ENCODE measurements around the gene HEXD. TPM values are rescaled to one million over a fixed set of nuclear protein-coding genes. Genes with fewer than 3 reads are reported as not detected.

HEXD gene
- total RNA-seq, 4 donors from 2014 or later, result 13.9 to 31.9 (median 19.1) TPM

GRCh38 chr17:82437325-82437668 is 19.1 kb downstream of the HEXD start:
- H3K4me1 ChIP-seq, result peaks cover 0 to 9% (median 0%) of the 10 kb centered on the region in 3 donors
- no peak overlapping the region for H3K4me3 ChIP-seq
- H3K27ac ChIP-seq, result no peak overlapping the region
- no peak for ATAC-seq
- 73% methylated on average over 5 of the region's 18 CpGs; no CpG with 5 or more reads in 1 of the 2 donors for WGBS, 2 donors (ENCODE audit: low coverage in 1 of 2)
- H3K9me3 ChIP-seq, result no peaks in the 10 kb centered on the region
- no peaks in the 10 kb centered on the region for H3K27me3 ChIP-seq
- TF ChIP-seq POLR2AphosphoS5 (IDR thresholded peaks at IDR 0.05), result no peak
- TF ChIP-seq EP300 (IDR thresholded peaks at IDR 0.05), result no peak
- TF ChIP-seq POLR2A (IDR thresholded peaks at IDR 0.05), result no peak
- TF ChIP-seq CTCF (IDR thresholded peaks at IDR 0.05), result no peak
- H3K36me3 ChIP-seq, result peaks cover 0 to 68% of the 10 kb centered on the region in 2 donors

- 92% methylated on average over 2 of the region's 26 CpGs; no CpG with 5 or more reads in 1 of the 2 donors for whole genome bisulfite sequencing, 2 donors (ENCODE audit: low coverage in 1 of 2)
- Histone ChIP-seq H3K4me3 (no peak overlapping the region), H3K4me1 (peaks cover 0 to 9% (median 0%) of the 10 kb centered on the region in 3 donors), H3K27me3 (no peaks in the 10 kb centered on the region), H3K9me3 (no peaks in the 10 kb centered on the region), H3K36me3 (peaks cover 0 to 75% of the 10 kb centered on the region in 2 donors), H3K27ac (no peak overlapping the region)
- TF ChIP-seq POLR2AphosphoS5 (IDR thresholded peaks at IDR 0.05), result no peak
- no peak for TF ChIP-seq EP300 (IDR thresholded peaks at IDR 0.05)
- no peak for TF ChIP-seq POLR2A (IDR thresholded peaks at IDR 0.05)
- no peak for TF ChIP-seq CTCF (IDR thresholded peaks at IDR 0.05)
- ATAC-seq, result no peak
Measured at GRCh38 chr17:82438401-82439193, 20.4 kb downstream of the HEXD start.

- TF ChIP-seq CTCF (IDR thresholded peaks at IDR 0.05) (no peak), EP300 (IDR thresholded peaks at IDR 0.05) (no peak), POLR2A (IDR thresholded peaks at IDR 0.05) (no peak)
- Histone ChIP-seq H3K27ac (no peak overlapping the region), H3K36me3 (peaks cover 0 to 77% of the 10 kb centered on the region in 2 donors), H3K4me3 (no peak overlapping the region), H3K27me3 (no peaks in the 10 kb centered on the region), H3K9me3 (no peaks in the 10 kb centered on the region), H3K4me1 (peaks cover 0 to 9% (median 0%) of the 10 kb centered on the region in 3 donors)
- 92% methylated on average over 5 of the region's 29 CpGs; no CpG with 5 or more reads in 1 of the 2 donors for WGBS, 2 donors (ENCODE audit: low coverage in 1 of 2)
- no peak for ATAC-seq
Measured at GRCh38 chr17:82439194-82439828, 21.2 kb downstream of the HEXD start.

GRCh38 chr17:82439829-82440365 is 21.8 kb downstream of the HEXD start:
- H3K4me3 ChIP-seq, result no peak overlapping the region
- TF ChIP-seq EP300 (IDR thresholded peaks at IDR 0.05), result no peak
- TF ChIP-seq POLR2A (IDR thresholded peaks at IDR 0.05), result no peak
- no peak for TF ChIP-seq CTCF (IDR thresholded peaks at IDR 0.05)
- no peak for TF ChIP-seq POLR2AphosphoS5 (IDR thresholded peaks at IDR 0.05)
- H3K4me1 ChIP-seq, result peaks cover 0 to 14% (median 0%) of the 10 kb centered on the region in 3 donors
- H3K36me3 ChIP-seq, result peaks cover 0 to 81% of the 10 kb centered on the region in 2 donors
- H3K27me3 ChIP-seq, result no peaks in the 10 kb centered on the region
- H3K9me3 ChIP-seq, result no peaks in the 10 kb centered on the region
- no peak for ATAC-seq
- H3K27ac ChIP-seq, result peak overlapping the region in 2 of 4 donors; percentile 22 to 31
- 97% methylated on average over 11 of the region's 34 CpGs; no CpG with 5 or more reads in 1 of the 2 donors for WGBS, 2 donors (ENCODE audit: low coverage in 1 of 2)
